Caco-2 (cell line): ENCODE data around the gene MYH9. TPM values are rescaled to one million over a fixed set of nuclear protein-coding genes. Genes with fewer than 3 reads are reported as not detected.
A peak's percentile ranks its signal among the peaks of the same experiment; 100 is the strongest.
"Not testable (repeated sequence)": the region's sequence is repeated elsewhere in the genome, so short reads cannot be mapped to it uniquely, and the experiment has no call there.

Experiments used
- BruUV-seq: library from RNA; stranded (reverse); fragments of 400-500 nt; replicated peaks from 2 replicates; lab custom pipeline; 2021; lab: Mats Ljungman, UMichigan
- CTCF ChIA-PET: fragments of 300-600 bp; sonication (Branson Sonifier 250); formaldehyde crosslinking; loops from one replicate; lab custom pipeline; 2022; ENCODE audit warnings: antibody characterized with exemption; lab: Charles Lee
- POLR2A ChIA-PET: fragments of 300-600 bp; sonication (Branson Sonifier 250); formaldehyde crosslinking; loops from one replicate; lab custom pipeline; 2022; ENCODE audit warnings: antibody characterized with exemption; lab: Charles Lee
- DNase-seq, 2 experiments: peaks; one replicate each; pipeline versions ENCODE4 v3.0.0 to v3.0.0-alpha.2; 2020 to 2022
- H3K27me3 ChIP-seq: replicated peaks from 2 replicates; pipeline ENCODE4 v1.6.0; 2011; ENCODE audit warnings: low read length; ENCODE audit not compliant: control insufficient read depth, insufficient read depth
- H3K36me3 ChIP-seq: 2 replicates; pipeline ENCODE4 v1.5.1; 2011; ENCODE audit warnings: low read length; ENCODE audit not compliant: control insufficient read depth, insufficient read depth
- H3K4me1 ChIP-seq: fragments of 250-450 bp; sonication (Bioruptor Pico); 2 replicates; pipeline ENCODE4 v1.5.1; 2020; ENCODE audit warnings: mild to moderate bottlenecking
- H3K4me3 ChIP-seq: 2 replicates; pipeline ENCODE4 v1.5.1; 2011; ENCODE audit warnings: low read depth, mild to moderate bottlenecking, control low read depth, low read length
- H3K9me3 ChIP-seq: fragments of 250-450 bp; sonication (Bioruptor Pico); 2 replicates; pipeline ENCODE4 v1.5.1; 2020; ENCODE audit warnings: mild to moderate bottlenecking, moderate library complexity
- H3K27ac Mint-ChIP-seq: one replicate; pipeline ENCODE4 v1.8.0; 2022; ENCODE audit warnings: mixed read lengths; ENCODE audit not compliant: unreplicated experiment
- H3K27me3 Mint-ChIP-seq: one replicate; pipeline ENCODE4 v1.8.0; 2022; ENCODE audit warnings: mixed read lengths; ENCODE audit not compliant: insufficient read depth, unreplicated experiment
- H3K36me3 Mint-ChIP-seq: one replicate; pipeline ENCODE4 v1.8.0; 2022; ENCODE audit warnings: mild to moderate bottlenecking, mixed read lengths; ENCODE audit not compliant: insufficient read depth, unreplicated experiment
- H3K4me1 Mint-ChIP-seq: one replicate; pipeline ENCODE4 v1.8.0; 2022; ENCODE audit warnings: low read depth, mixed read lengths; ENCODE audit not compliant: unreplicated experiment
- H3K4me3 Mint-ChIP-seq: one replicate; pipeline ENCODE4 v1.8.0; 2022; ENCODE audit warnings: mild to moderate bottlenecking, moderate library complexity, mixed read lengths; ENCODE audit not compliant: unreplicated experiment
- H3K9me3 Mint-ChIP-seq: one replicate; pipeline ENCODE4 v1.8.0; 2022; ENCODE audit warnings: mixed read lengths; ENCODE audit not compliant: unreplicated experiment
- intact Hi-C: fragments of 100-400 bp; cut with micrococcal nuclease; formaldehyde crosslinking; loops from one replicate; pipeline ENCODE4 v1.10.0; 2022; ENCODE audit not compliant: unreplicated experiment
- total RNA-seq: library from RNA; stranded (reverse); gene quantifications from 2 replicates; pipeline ENCODE4 v1.2.3, GENCODE V29; 2022
- TF ChIP-seq, protein P1 (sequence below), 2 experiments: fragments of 200-600 bp in 1 of 2; IDR thresholded peaks; 1 replicate in 1 of 2; 2 replicates in 1 of 2; pipeline versions ENCODE4 v1.5.1 to v1.8.0; 2011 to 2022; ENCODE audit warnings: antibody characterized with exemption in 1 of 2, control low read depth in 1 of 2, inconsistent platforms in 1 of 2, low read depth in 1 of 2, low read length in 1 of 2, mild to moderate bottlenecking in 1 of 2, moderate library complexity in 1 of 2; ENCODE audit not compliant: insufficient read depth in 1 of 2, severe bottlenecking in 1 of 2, unreplicated experiment in 1 of 2

Gene MYH9
- total RNA-seq, 1 experiment from 2014 or later: 513 TPM

DNA sequence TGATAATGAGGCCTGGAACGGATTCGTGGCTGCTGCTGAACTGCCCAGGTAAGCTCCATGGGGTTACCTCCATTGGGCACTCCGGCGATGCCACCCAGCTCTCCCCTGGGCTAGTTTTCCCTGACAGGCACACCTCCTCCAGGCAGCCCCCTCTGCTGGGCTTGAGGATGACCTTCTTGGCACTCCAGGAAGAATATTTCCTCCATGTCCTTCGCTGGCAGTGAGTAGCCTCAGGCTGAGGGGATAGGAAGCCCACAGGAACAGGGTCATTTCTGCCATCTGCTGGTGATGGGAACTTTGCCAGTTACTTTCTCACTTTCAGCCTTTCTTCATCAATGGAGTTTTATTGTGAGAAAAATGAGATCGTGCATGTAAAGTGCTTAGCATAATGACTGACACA lies 126.1 kb downstream of the MYH9 start:
- H3K36me3 ChIP-seq, H3K27ac Mint-ChIP-seq, BruUV-seq, H3K9me3 Mint-ChIP-seq, H3K36me3 Mint-ChIP-seq, H3K27me3 Mint-ChIP-seq, H3K4me3 ChIP-seq, DNase-seq, POLR2A ChIA-PET, intact Hi-C loops, H3K9me3 ChIP-seq, H3K27me3 ChIP-seq, H3K4me1 Mint-ChIP-seq, H3K4me3 Mint-ChIP-seq, H3K4me1 ChIP-seq: not testable (repeated sequence)
- CTCF ChIA-PET: interaction anchor here (1.1 kb wide), 1 partner anchor 22 kb away, joined by 3 read pairs; the partner anchor contains the start of gene APOL2
- TF ChIP-seq, protein P1, sequence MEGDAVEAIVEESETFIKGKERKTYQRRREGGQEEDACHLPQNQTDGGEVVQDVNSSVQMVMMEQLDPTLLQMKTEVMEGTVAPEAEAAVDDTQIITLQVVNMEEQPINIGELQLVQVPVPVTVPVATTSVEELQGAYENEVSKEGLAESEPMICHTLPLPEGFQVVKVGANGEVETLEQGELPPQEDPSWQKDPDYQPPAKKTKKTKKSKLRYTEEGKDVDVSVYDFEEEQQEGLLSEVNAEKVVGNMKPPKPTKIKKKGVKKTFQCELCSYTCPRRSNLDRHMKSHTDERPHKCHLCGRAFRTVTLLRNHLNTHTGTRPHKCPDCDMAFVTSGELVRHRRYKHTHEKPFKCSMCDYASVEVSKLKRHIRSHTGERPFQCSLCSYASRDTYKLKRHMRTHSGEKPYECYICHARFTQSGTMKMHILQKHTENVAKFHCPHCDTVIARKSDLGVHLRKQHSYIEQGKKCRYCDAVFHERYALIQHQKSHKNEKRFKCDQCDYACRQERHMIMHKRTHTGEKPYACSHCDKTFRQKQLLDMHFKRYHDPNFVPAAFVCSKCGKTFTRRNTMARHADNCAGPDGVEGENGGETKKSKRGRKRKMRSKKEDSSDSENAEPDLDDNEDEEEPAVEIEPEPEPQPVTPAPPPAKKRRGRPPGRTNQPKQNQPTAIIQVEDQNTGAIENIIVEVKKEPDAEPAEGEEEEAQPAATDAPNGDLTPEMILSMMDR (IDR thresholded peaks at IDR 0.05; ENCODE audit: insufficient read depth in 1 of 2, low read depth in 1 of 2, low read length in 1 of 2, severe bottlenecking in 1 of 2, unreplicated experiment in 1 of 2): peak in 1 of 2 experiments; percentile 9

DNA sequence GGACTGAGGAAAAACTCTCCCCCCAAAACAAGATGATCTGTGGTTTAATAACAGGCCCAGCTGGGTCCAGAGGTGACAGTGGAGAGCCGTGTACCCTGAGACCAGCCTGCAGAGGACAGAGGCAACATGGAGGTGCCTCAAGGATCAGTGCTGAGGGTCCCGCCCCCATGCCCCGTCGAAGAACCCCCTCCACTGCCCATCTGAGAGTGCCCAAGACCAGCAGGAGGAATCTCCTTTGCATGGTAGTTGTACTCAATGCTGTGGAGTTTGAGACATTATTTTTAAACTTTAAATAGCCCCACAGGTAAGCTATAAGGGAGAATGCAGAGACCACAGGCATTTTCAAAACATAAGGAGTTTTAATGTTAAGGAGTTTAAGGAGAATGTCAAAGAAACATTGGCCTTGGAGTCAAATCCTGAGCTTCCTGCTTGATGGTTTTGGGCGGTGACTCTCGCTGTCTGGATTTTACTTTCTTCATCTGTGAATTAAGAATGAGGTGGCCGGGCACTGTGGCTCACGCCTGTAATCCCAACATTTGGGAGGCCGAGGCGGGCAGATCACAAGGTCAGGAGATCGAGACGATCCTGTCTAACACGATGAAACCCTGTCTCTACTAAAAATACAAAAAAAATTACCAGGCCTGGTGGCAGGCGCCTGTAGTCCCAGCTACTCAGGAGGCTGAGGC lies 128.0 kb downstream of the MYH9 start:
- BruUV-seq: no TSS peak
- Mint-ChIP-seq H3K36me3 (no peaks in the 10 kb centered on the region), H3K9me3 (no peaks in the 10 kb centered on the region), H3K27ac (no peak overlapping the region), H3K4me1 (no peaks in the 10 kb centered on the region), H3K27me3 (peaks cover 3% of the 10 kb centered on the region), H3K4me3 (no peak overlapping the region)
- no peaks in the 10 kb centered on the region for H3K27me3 ChIP-seq
- ChIA-PET CTCF (no interaction called here), POLR2A (no interaction called here)
- H3K9me3 ChIP-seq: no peaks in the 10 kb centered on the region
- TF ChIP-seq, protein P1 (IDR thresholded peaks at IDR 0.05; ENCODE audit: insufficient read depth in 1 of 2, low read depth in 1 of 2, low read length in 1 of 2, severe bottlenecking in 1 of 2, unreplicated experiment in 1 of 2): no peak
- no peaks in the 10 kb centered on the region for H3K4me1 ChIP-seq
- DNase-seq: no peak
- intact Hi-C loops: no loop called here
- H3K4me3 ChIP-seq: no peak overlapping the region
- no peaks in the 10 kb centered on the region for H3K36me3 ChIP-seq

DNA sequence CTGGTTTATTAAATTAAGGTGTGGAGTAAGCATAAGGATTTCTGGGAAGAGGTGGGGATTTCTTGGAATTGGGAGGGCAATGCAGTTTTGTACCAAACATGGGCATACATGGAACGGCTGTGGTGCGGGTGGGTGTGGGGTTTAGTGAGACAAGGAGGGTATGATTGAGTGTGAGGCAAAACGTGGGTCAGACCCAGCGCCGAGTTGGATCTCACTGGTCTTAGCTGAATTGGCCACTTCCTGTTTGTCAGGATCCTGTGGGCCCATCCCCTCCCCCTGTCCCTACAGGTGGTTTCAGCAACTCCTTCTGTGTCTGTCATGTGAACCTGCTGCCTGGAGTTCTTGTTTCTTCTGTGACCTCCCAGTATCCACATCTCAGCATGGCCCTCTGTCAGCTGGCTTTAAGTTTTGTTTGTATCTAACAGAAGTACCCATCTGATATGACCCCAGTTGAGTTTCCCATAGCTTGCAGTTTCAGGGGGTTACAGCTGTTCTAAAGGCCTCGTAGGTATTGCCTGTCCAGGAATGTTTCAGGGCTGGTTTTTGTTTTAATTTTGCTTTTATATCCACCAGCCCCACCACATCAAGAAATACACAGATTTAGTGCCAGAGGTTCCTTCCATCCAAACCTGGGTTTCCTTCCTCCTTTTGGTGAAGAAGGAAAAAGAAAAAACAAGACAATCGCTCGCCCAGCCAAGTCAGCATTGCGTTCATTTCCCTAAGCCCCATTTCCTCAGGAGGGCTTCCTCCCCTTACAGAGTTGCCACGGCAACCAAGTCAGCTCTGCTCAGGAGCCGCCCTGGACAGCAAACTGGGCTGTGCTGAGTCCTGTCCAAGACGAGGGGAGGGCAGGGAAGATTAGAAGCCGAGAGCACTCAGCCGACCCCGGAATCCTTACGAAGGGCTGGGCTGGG lies 128.8 kb downstream of the MYH9 start:
- H3K9me3 ChIP-seq: no peaks in the 10 kb centered on the region

More for the DNA sequence above, 128.8 kb downstream of the MYH9 start:
- POLR2A ChIA-PET: no interaction called here
- Mint-ChIP-seq H3K27ac (no peak overlapping the region), H3K27me3 (peaks cover 3% of the 10 kb centered on the region), H3K9me3 (no peaks in the 10 kb centered on the region), H3K36me3 (no peaks in the 10 kb centered on the region), H3K4me3 (no peak overlapping the region), H3K4me1 (no peaks in the 10 kb centered on the region)
- Histone ChIP-seq H3K27me3 (no peaks in the 10 kb centered on the region), H3K4me3 (no peak overlapping the region), H3K36me3 (no peaks in the 10 kb centered on the region), H3K4me1 (no peaks in the 10 kb centered on the region)
- CTCF ChIA-PET: no interaction called here
- no TSS peak for BruUV-seq
- intact Hi-C loops: no loop called here
- TF ChIP-seq, protein P1 (IDR thresholded peaks at IDR 0.05; ENCODE audit: insufficient read depth in 1 of 2, low read depth in 1 of 2, low read length in 1 of 2, severe bottlenecking in 1 of 2, unreplicated experiment in 1 of 2): no peak
- no peak for DNase-seq
